Type B pancreatic cell (in vitro differentiated cells): ENCODE results near the gene DPH6. TPM values are rescaled to one million over a fixed set of nuclear protein-coding genes. Genes with fewer than 3 reads are reported as not detected.
"Not testable (repeated sequence)": the region's sequence is repeated elsewhere in the genome, so short reads cannot be mapped to it uniquely, and the experiment has no call there.

Experiments used
- DNase-seq: peaks from one replicate; pipeline ENCODE4 v3.0.0; 2021; ENCODE audit warnings: mixed read lengths; ENCODE audit not compliant: unreplicated experiment; ENCODE audit errors: extremely low spot score
- H3K27ac Mint-ChIP-seq: 2 replicates; pipeline ENCODE4 v1.8.0; 2021; ENCODE audit warnings: mild to moderate bottlenecking, mixed read lengths
- H3K27me3 Mint-ChIP-seq: 2 replicates; pipeline ENCODE4 v1.8.0; 2021; ENCODE audit warnings: mixed read lengths
- H3K36me3 Mint-ChIP-seq: 2 replicates; pipeline ENCODE4 v1.8.0; 2021; ENCODE audit warnings: mixed read lengths
- H3K4me1 Mint-ChIP-seq: one replicate; pipeline ENCODE4 v1.8.0; 2021; ENCODE audit warnings: mixed read lengths; ENCODE audit not compliant: unreplicated experiment
- H3K4me3 Mint-ChIP-seq: 2 replicates; pipeline ENCODE4 v1.8.0; 2021; ENCODE audit warnings: mild to moderate bottlenecking, mixed read lengths
- H3K9me3 Mint-ChIP-seq: 2 replicates; pipeline ENCODE4 v1.8.0; 2021; ENCODE audit warnings: mixed read lengths
- total RNA-seq: library from RNA; stranded (reverse); gene quantifications from 2 replicates; pipeline ENCODE4 v1.2.1, GENCODE V29; 2021; ENCODE audit warnings: low replicate concordance
- TF ChIP-seq, protein P1 (sequence below): fragments of 200-600 bp; sonication (generic); conservative IDR thresholded peaks from 2 replicates; pipeline ENCODE4 v1.5.0; 2021; ENCODE audit warnings: antibody characterized with exemption, mild to moderate bottlenecking

The DPH6 gene
- total RNA-seq, 1 donor from 2014 or later, result 13.5 TPM

DNA sequence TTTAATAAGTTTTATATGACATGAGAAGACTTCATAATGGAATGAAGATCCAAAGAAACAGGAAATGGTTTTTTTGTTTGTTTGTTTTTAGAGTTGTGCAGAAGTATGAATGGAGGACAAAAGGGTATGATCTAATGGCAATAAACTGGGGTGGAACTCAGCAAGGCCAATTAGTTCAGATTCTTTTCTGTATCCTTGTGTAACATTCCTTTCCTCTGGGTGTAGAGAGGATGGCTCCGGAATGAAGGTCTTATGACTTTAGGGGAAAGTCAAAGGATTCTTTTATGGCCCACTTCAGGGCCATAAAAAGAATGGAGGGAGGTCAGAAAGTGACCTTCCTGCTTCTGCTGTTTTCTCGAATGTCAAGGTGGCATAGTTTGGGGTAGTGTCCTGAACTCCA, 152.6 kb downstream of the DPH6 start:
- TF ChIP-seq, protein P1, sequence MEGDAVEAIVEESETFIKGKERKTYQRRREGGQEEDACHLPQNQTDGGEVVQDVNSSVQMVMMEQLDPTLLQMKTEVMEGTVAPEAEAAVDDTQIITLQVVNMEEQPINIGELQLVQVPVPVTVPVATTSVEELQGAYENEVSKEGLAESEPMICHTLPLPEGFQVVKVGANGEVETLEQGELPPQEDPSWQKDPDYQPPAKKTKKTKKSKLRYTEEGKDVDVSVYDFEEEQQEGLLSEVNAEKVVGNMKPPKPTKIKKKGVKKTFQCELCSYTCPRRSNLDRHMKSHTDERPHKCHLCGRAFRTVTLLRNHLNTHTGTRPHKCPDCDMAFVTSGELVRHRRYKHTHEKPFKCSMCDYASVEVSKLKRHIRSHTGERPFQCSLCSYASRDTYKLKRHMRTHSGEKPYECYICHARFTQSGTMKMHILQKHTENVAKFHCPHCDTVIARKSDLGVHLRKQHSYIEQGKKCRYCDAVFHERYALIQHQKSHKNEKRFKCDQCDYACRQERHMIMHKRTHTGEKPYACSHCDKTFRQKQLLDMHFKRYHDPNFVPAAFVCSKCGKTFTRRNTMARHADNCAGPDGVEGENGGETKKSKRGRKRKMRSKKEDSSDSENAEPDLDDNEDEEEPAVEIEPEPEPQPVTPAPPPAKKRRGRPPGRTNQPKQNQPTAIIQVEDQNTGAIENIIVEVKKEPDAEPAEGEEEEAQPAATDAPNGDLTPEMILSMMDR, result no peak
- H3K27me3 Mint-ChIP-seq, result no peaks in the 10 kb centered on the region
- H3K36me3 Mint-ChIP-seq, result no peaks in the 10 kb centered on the region
- no peak for DNase-seq
- no peaks in the 10 kb centered on the region for H3K9me3 Mint-ChIP-seq
- H3K27ac Mint-ChIP-seq, result no peak overlapping the region
- no peak overlapping the region for H3K4me3 Mint-ChIP-seq
- no peaks in the 10 kb centered on the region for H3K4me1 Mint-ChIP-seq

DNA sequence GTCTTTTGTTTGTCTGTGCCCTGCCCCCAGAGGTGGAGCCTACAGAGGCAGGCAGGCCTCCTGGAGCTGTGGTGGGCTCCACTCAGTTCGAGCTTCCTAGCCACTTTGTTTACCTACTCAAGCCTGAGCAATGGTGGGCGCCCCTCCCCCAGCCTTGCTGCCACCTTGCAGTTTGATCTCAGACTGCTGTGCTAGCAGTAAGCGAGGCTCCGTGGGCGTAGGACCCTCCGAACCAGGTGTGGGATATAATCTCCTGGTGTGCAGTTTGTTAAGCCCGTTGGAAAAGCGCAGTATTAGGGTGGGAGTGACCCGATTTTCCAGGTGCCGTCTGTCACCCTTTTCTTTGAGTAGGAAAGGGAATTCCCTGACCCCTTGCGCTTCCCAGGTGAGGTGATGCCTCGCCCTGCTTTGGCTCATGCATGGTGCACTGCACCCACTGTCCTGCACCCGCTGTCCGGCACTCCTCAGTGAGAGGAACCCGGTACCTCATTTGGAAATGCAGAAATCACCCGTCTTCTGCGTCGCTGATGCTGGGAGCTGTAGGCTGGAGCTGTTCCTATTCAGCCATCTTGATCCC, 154.5 kb downstream of the DPH6 start:
- H3K4me1 Mint-ChIP-seq, H3K36me3 Mint-ChIP-seq, H3K9me3 Mint-ChIP-seq, DNase-seq, H3K27ac Mint-ChIP-seq, H3K4me3 Mint-ChIP-seq, H3K27me3 Mint-ChIP-seq: not testable (repeated sequence)

DNA sequence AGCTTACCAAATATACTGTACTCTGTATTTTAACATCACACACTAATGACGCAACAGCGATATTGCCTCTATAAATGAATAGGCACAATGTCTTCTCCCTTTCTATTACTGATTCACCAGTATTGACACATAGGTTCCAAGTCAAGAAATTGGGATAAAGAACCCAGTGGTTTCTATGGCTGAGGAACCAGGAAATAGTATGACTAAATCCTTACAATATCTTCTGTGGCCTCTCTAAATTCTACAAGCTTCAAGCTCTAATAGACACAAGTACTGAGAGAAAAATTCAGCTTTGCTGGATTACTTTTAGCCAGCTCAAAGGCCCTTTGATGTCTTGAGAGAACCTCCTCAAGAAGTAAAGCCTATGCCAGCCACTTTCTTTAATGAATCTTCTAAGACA, 162.5 kb downstream of the DPH6 start:
- Mint-ChIP-seq H3K9me3 (no peaks in the 10 kb centered on the region), H3K27me3 (no peaks in the 10 kb centered on the region), H3K4me1 (no peaks in the 10 kb centered on the region), H3K27ac (no peak overlapping the region), H3K36me3 (no peaks in the 10 kb centered on the region), H3K4me3 (no peak overlapping the region)
- TF ChIP-seq, protein P1, result no peak
- no peak for DNase-seq

DNA sequence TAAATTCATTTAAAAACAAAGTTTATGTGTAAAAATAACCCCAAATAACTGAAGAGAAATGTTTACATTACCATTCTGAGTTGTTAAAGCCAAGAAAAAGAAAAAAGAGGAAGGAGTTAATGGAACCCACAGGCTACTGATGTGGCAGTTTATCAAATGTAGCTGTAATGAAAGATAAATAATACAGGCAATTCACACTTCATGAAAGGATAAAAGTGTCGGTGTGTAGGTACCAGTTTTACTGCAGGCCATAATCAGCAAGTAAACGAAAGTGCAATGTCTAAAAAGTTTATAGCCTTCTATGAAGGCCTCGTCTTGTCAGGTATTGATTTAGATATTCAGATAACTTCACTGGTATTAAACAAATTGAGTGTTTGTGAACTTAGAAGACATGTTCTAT, 164.6 kb downstream of the DPH6 start:
- TF ChIP-seq, protein P1, result no peak
- H3K36me3 Mint-ChIP-seq, result no peaks in the 10 kb centered on the region
- H3K27ac Mint-ChIP-seq, result no peak overlapping the region
- no peaks in the 10 kb centered on the region for H3K4me1 Mint-ChIP-seq
- no peaks in the 10 kb centered on the region for H3K27me3 Mint-ChIP-seq
- no peaks in the 10 kb centered on the region for H3K9me3 Mint-ChIP-seq
- H3K4me3 Mint-ChIP-seq, result no peak overlapping the region
- DNase-seq, result no peak

DNA sequence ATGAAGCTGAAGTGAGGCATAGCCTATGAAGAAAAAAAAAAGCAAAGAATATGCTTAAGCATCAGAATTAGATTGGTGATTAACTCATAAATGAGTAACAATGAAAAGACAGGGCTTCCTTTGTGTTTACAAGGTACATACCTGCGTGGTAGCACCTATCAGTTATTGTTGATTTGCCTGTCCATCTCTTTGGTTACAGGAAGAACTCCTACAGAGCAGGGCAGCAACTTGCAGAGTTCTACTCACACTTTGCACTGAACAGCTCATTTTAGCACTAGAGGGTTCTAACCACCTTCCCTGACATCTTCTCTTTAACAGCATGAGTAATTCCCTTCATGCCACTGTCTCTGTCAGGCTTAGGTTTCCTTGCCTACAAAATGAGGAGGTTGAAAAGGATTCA, 166.0 kb downstream of the DPH6 start:
- H3K4me1 Mint-ChIP-seq, result no peaks in the 10 kb centered on the region
- no peaks in the 10 kb centered on the region for H3K27me3 Mint-ChIP-seq
- no peak overlapping the region for H3K4me3 Mint-ChIP-seq
- TF ChIP-seq, protein P1, result no peak
- H3K27ac Mint-ChIP-seq, result no peak overlapping the region
- DNase-seq, result no peak
- H3K9me3 Mint-ChIP-seq, result no peaks in the 10 kb centered on the region
- no peaks in the 10 kb centered on the region for H3K36me3 Mint-ChIP-seq

DNA sequence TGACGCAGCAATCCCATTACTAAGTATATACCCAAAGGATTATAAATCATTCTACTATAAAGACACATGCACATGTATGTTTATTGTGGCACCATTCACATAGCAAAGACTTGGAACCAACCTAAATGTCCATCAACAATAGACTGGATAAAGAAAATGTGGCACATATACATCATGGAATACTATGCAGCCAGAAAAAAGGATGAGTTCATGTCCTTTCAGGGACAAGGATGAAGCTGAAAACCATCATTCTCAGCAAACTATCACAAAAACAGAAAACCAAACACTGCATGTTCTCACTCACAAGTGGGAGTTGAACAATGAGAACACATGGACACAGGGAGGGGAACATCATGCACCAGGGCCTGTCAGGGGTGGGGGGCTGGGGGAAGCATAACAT, 167.5 kb downstream of the DPH6 start:
- not testable (repeated sequence) for H3K27me3 Mint-ChIP-seq, DNase-seq, H3K4me3 Mint-ChIP-seq, H3K27ac Mint-ChIP-seq, H3K36me3 Mint-ChIP-seq, H3K4me1 Mint-ChIP-seq, H3K9me3 Mint-ChIP-seq

DNA sequence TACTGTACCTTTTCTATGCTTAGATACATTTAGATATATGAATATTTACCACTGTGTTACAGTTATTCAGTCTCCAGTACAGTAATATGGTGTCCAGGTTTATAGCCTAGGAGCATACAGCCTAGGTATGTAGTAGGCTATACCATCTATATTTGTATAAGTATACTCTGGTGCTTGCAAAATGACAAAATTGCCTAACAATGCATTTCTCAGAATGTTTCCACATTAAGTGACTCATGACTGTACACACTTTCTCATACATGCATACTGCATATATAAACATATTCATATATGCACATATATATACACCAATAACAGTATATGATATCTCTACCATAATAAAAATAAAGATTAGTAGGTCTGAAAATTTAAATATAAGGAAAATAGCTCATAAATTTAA, 169.3 kb downstream of the DPH6 start:
- Mint-ChIP-seq H3K36me3 (peaks cover 3% of the 10 kb centered on the region), H3K4me1 (no peaks in the 10 kb centered on the region), H3K4me3 (no peak overlapping the region), H3K27me3 (no peaks in the 10 kb centered on the region), H3K27ac (no peak overlapping the region), H3K9me3 (no peaks in the 10 kb centered on the region)
- TF ChIP-seq, protein P1, result no peak
- DNase-seq, result no peak
